ENCODE measurements around the gene LRRC8B.

The LRRC8B gene

DNA sequence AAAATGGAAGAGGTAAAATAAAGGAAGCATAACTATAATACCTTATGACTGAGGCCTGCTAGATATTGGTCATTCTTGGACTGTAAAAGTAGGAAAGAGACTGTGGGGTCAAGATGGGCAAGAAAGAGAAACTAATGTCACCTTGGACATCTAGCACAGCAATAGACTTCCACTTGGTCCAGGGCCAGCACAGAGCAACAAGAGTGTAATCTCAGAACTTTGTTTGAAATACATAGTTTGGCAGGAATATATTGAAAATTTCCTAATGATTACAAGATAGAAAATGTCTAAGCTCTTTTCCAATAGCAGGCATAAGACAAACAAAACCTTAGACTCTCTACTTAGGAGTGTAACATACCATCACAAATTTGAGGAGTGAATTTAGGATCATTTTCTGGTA is 112.9 kb downstream of the LRRC8B start:
- DNase-seq: no peak

DNA sequence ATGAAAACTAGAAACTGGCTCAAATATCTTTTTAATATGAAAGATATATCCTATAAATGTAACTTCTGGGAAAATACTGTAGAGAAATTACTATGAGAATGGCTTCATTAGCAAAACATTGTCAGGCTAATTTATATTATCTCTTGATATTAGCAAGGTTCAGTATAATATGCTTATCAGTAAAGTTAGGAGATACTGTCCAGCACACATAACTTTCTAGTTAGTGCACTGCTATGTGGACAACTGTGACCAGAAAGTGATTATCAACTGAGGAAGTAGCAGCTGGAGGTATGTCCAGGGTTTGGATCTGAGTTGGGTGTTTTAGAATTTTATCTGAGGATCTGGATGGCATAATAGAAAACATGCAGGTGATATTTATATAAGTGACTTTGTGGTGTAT is 115.8 kb downstream of the LRRC8B start:
- no peak for DNase-seq

DNA sequence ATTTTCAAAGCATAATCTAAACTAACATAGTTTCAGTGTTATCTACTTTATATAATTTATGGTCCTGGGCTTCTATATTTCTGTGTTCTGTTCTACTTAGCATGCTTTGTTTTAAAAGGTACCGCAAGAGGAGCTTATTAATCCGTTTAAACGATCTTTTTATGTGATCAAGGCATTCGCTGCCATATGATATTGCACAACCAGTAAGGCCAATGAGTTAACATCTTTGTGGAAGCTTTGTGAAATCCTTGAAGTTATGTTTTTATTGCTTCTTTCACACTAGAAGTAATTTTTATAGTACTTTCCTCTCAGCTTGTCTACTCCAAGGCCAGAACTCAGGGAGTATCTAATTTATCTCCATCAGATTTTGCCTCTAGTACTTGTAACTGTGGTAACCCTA is 117.2 kb downstream of the LRRC8B start:
- no peak for DNase-seq

DNA sequence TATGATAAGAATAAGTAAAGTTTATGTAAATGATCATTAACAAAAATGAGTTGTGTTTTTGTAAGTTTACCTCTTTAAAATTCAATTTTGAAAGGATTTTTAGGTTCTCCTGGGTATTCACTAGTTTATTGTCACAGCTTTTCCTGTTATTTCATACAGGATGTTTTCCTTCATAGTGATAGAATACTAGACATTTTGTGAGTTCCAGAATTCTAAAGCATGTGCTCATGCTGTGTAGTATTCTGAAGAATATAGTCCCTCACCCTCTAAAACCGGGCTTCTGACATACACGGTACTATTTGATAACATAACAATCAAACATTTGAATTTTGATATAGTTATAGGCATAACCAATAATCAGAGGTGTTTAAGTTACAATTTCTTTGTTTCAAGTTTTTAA is 118.9 kb downstream of the LRRC8B start:
- DNase-seq: no peak

DNA sequence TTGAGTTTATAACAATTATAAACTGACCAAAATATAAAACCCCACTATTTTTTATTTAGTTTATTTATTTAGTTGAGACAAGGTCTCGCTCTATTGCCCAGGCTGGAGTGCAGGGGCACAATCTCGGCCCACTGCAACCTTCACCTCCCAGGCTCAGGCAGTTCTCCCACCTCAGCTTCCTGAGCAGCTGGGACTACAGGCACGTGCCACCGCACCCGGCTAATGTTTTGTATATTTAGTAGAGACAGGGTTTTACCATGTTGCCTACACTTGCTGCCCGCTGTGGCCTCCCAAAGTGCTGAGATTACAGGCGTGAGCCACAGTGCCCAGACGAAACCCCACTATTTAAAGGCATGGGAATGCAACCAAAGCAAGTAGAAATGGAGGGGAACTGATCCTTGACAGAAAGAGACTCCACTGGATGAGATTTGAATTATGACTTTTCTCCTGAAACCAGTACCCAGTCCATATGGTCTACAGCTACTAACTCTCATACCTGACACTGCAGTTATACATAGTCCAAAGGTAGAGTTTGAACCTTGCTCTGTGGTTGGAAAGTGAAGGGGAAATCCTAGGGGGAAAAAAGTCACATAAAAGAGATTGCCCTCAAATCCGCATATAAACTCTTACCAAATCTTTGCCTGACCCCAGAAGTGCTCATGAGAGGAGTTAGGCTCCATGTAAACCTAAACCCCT is 119.6 kb downstream of the LRRC8B start:
- no peak for DNase-seq

DNA sequence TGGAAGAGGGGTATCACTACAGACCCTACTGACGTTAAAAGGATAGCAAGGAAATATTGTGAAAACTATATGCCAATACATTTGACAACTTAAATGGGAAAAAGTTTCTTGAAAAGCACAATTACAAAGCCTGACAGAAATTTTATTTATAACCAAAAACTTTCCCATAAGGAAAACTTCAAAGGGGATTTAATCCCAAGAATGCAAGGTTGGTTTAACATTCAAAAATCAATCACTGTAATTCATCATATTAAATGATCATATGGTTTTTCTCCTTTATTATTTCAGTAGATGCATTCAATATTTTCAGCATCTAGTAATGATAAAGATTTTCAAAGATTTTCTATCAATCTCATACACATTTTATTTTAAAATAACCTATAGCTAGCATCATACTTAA is 121.6 kb downstream of the LRRC8B start:
- no peak for DNase-seq

Data from NCI-H526 treated with DMSO at 0.1 percent for 48 hours (cell line).